AG09309 (cell line): ENCODE results near the gene ADRB2.

Source experiments
- DNase-seq: peaks from one replicate; pipeline ENCODE4 v3.0.0-alpha.2; 2010; ENCODE audit warnings: low read depth
- H3K4me3 ChIP-seq: 2 replicates; pipeline ENCODE4 v1.5.1; 2011; ENCODE audit warnings: mild to moderate bottlenecking, low read depth, low read length, moderate library complexity; ENCODE audit not compliant: control insufficient read depth
- TF ChIP-seq, protein P1 (sequence below): IDR thresholded peaks from 2 replicates; pipeline ENCODE4 v1.5.1; 2011; ENCODE audit warnings: mild to moderate bottlenecking, low read depth, low read length, inconsistent platforms; ENCODE audit not compliant: insufficient read depth, control insufficient read depth; ENCODE audit errors: missing control alignments

The ADRB2 gene

DNA sequence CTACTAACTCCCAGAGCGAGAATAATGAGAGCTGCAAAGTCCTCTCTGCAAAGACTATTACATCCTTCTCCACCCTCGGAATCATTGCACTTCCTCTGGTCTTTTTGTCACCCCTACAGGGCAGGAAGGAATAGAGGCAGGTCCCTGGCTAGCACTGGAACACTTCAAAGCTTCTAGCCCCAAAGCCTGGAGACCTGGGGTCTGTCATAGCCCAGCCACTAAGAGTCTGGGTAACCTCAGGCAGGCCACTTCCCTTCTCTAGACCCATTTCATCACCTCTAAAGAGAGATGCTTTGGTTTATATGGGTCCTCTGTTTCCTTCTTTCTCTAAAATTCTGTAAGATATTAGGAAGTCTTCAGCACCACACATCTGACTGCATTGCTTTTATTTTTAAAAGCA is 6.7 kb downstream of the ADRB2 start:
- DNase-seq = no peak
- no peak overlapping the region for H3K4me3 ChIP-seq

DNA sequence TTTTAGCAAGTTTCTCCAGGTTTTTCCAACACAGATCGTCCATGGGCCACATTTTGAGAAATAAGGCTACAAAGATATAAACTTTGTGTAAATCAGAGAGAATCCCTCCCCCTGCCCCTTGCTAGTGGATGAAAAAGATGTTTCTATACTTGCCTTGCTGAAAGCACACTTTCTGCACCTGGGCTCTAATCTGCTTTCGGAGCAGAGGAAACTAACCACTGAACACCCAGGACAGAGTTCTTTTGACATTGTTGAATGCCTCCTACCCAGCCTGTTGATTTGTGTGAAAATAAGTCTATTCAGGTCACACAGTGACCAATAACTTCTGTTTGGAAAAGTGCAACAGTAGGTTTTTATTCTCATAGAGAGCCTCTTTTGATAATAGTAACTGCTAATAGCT is 7.5 kb downstream of the ADRB2 start:
- no peak overlapping the region for H3K4me3 ChIP-seq
- TF ChIP-seq, protein P1, sequence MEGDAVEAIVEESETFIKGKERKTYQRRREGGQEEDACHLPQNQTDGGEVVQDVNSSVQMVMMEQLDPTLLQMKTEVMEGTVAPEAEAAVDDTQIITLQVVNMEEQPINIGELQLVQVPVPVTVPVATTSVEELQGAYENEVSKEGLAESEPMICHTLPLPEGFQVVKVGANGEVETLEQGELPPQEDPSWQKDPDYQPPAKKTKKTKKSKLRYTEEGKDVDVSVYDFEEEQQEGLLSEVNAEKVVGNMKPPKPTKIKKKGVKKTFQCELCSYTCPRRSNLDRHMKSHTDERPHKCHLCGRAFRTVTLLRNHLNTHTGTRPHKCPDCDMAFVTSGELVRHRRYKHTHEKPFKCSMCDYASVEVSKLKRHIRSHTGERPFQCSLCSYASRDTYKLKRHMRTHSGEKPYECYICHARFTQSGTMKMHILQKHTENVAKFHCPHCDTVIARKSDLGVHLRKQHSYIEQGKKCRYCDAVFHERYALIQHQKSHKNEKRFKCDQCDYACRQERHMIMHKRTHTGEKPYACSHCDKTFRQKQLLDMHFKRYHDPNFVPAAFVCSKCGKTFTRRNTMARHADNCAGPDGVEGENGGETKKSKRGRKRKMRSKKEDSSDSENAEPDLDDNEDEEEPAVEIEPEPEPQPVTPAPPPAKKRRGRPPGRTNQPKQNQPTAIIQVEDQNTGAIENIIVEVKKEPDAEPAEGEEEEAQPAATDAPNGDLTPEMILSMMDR = no peak
- no peak for DNase-seq

More for the DNA sequence above, 6.7 kb downstream of the ADRB2 start:
- TF ChIP-seq, protein P1 = no peak

- H3K4me3 ChIP-seq = no peak overlapping the region
- no peak for DNase-seq
- TF ChIP-seq, protein P1 = no peak
Measured at GRCh38 chr5:148834689-148835088, 8.3 kb downstream of the ADRB2 start.

- H3K4me3 ChIP-seq = no peak overlapping the region
- TF ChIP-seq, protein P1 = no peak
- DNase-seq = no peak
Measured at GRCh38 chr5:148836272-148837250, 10.2 kb downstream of the ADRB2 start.

DNA sequence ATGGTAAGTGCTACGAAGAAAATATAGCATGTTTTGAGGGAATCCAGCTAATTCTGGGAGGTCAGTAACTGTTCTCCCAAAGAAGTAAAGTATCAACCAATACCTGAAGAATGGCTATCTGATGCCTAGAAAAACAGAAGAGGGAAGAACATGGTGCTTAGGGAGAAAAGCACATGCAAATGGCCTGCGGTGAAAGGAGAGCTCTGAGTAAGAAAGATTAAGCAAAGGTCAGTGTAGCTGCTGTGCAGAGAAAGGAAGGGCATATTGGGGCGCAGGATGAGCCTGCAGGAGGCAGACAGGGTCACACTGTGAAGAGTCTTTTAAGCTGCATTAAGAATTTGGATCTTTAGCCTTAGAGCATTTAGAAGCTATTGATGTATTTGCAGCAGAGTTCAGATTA is 11.0 kb downstream of the ADRB2 start:
- no peak overlapping the region for H3K4me3 ChIP-seq
- no peak for DNase-seq
- TF ChIP-seq, protein P1 = no peak

GRCh38 chr5:148838357-148838756 is 11.9 kb downstream of the ADRB2 start:
- no peak for DNase-seq
- TF ChIP-seq, protein P1 = no peak
- H3K4me3 ChIP-seq = no peak overlapping the region
